Stimulated activated CD4-positive, alpha-beta T cell treated with anti-CD3 and anti-CD28 coated beads, TNF-alpha, amount 100 ng/mL, for 1 hour (primary cell): Measurements from ENCODE around the gene FBXO8.
"Not testable (repeated sequence)": the region's sequence is repeated elsewhere in the genome, so short reads cannot be mapped to it uniquely, and the experiment has no call there.

Source experiments
- DNase-seq, 3 donors: peaks; one replicate each; pipeline ENCODE4 v3.0.0-alpha.2; 2020; ENCODE audit warnings: low read depth in 3 of 3, low spot score in 1 of 3

FBXO8 gene

GRCh38 chr4:174284487-174284886 lies 1.0 kb upstream of the FBXO8 start:
- no peak for DNase-seq

GRCh38 chr4:174282836-174283506 lies 496 bp downstream of the FBXO8 start:
- DNase-seq: peak; percentile 36 to 42 (median 39)

- DNase-seq: no peak
Observed at GRCh38 chr4:174281901-174282300, 1.6 kb downstream of the FBXO8 start.

GRCh38 chr4:174281182-174281737 lies 2.2 kb downstream of the FBXO8 start:
- DNase-seq: no peak

- DNase-seq: no peak
Observed at GRCh38 chr4:174279433-174280155, 3.9 kb downstream of the FBXO8 start.

GRCh38 chr4:174278467-174278866 lies 5.0 kb downstream of the FBXO8 start:
- no peak for DNase-seq

GRCh38 chr4:174277433-174277832 lies 6.0 kb downstream of the FBXO8 start:
- no peak for DNase-seq

- DNase-seq: no peak
Observed at GRCh38 chr4:174275101-174275500, 8.4 kb downstream of the FBXO8 start.

- no peak for DNase-seq
Observed at GRCh38 chr4:174274436-174274835, 9.0 kb downstream of the FBXO8 start.

- DNase-seq: no peak
Observed at GRCh38 chr4:174273930-174274329, 9.5 kb downstream of the FBXO8 start.

GRCh38 chr4:174266416-174266815 lies 17.1 kb downstream of the FBXO8 start:
- DNase-seq: no peak

GRCh38 chr4:174265916-174266315 lies 17.6 kb downstream of the FBXO8 start:
- DNase-seq: no peak

GRCh38 chr4:174263445-174263736 lies 20.1 kb downstream of the FBXO8 start:
- no peak for DNase-seq

GRCh38 chr4:174262624-174263444 lies 20.6 kb downstream of the FBXO8 start:
- no peak for DNase-seq

GRCh38 chr4:174261432-174261831 lies 22.0 kb downstream of the FBXO8 start:
- not testable (repeated sequence) for DNase-seq

GRCh38 chr4:174260099-174260498 lies 23.4 kb downstream of the FBXO8 start:
- no peak for DNase-seq

GRCh38 chr4:174259580-174259979 lies 23.9 kb downstream of the FBXO8 start:
- no peak for DNase-seq

- no peak for DNase-seq
Observed at GRCh38 chr4:174256277-174256713, 27.2 kb downstream of the FBXO8 start.

GRCh38 chr4:174255786-174256185 lies 27.7 kb downstream of the FBXO8 start:
- no peak for DNase-seq

GRCh38 chr4:174255374-174255773 lies 28.1 kb downstream of the FBXO8 start:
- no peak for DNase-seq

- no peak for DNase-seq
Observed at GRCh38 chr4:174254613-174255012, 28.9 kb downstream of the FBXO8 start.

- DNase-seq: no peak
Observed at GRCh38 chr4:174252412-174252811, 31.1 kb downstream of the FBXO8 start.
